ENCODE measurements around the gene CDRT4.

Gene CDRT4

GRCh38 chr17:15469260-15469659 lies 1.8 kb upstream of the CDRT4 start:
- Histone ChIP-seq H3K4me1 (ENCODE audit: control insufficient read depth, insufficient read depth, low read length) (peaks cover 4% of the 10 kb centered on the region), H3K4me3 (ENCODE audit: low read depth, low read length) (no peak overlapping the region), H3K27me3 (ENCODE audit: control insufficient read depth, insufficient read depth, low read length) (no peaks in the 10 kb centered on the region), H3K9ac (ENCODE audit: low read depth, low read length) (no peak overlapping the region), H3K9me3 (ENCODE audit: control insufficient read depth, insufficient read depth, low read length) (no peaks in the 10 kb centered on the region), H3K36me3 (ENCODE audit: control insufficient read depth, insufficient read depth, low read length) (no peaks in the 10 kb centered on the region)

- no peak overlapping the region for H3K9ac ChIP-seq (ENCODE audit: low read depth, low read length)
- H3K36me3 ChIP-seq (ENCODE audit: control insufficient read depth, insufficient read depth, low read length): peaks cover 2% of the 10 kb centered on the region
- no peaks in the 10 kb centered on the region for H3K27me3 ChIP-seq (ENCODE audit: control insufficient read depth, insufficient read depth, low read length)
- H3K4me3 ChIP-seq (ENCODE audit: low read depth, low read length): no peak overlapping the region
- no peaks in the 10 kb centered on the region for H3K9me3 ChIP-seq (ENCODE audit: control insufficient read depth, insufficient read depth, low read length)
- peaks cover 4% of the 10 kb centered on the region for H3K4me1 ChIP-seq (ENCODE audit: control insufficient read depth, insufficient read depth, low read length)
Measured at GRCh38 chr17:15468126-15468525, 705 bp upstream of the CDRT4 start.

- Histone ChIP-seq H3K36me3 (ENCODE audit: control insufficient read depth, insufficient read depth, low read length) (peaks cover 2% of the 10 kb centered on the region), H3K9me3 (ENCODE audit: control insufficient read depth, insufficient read depth, low read length) (no peaks in the 10 kb centered on the region), H3K27me3 (ENCODE audit: control insufficient read depth, insufficient read depth, low read length) (no peaks in the 10 kb centered on the region), H3K4me3 (ENCODE audit: low read depth, low read length) (no peak overlapping the region), H3K9ac (ENCODE audit: low read depth, low read length) (no peak overlapping the region), H3K4me1 (ENCODE audit: control insufficient read depth, insufficient read depth, low read length) (no peaks in the 10 kb centered on the region)
Measured at GRCh38 chr17:15466131-15466530, 1.3 kb downstream of the CDRT4 start.

GRCh38 chr17:15465045-15465701 lies 2.2 kb downstream of the CDRT4 start:
- no peaks in the 10 kb centered on the region for H3K27me3 ChIP-seq (ENCODE audit: control insufficient read depth, insufficient read depth, low read length)
- H3K4me1 ChIP-seq (ENCODE audit: control insufficient read depth, insufficient read depth, low read length): no peaks in the 10 kb centered on the region
- peaks cover 2% of the 10 kb centered on the region for H3K36me3 ChIP-seq (ENCODE audit: control insufficient read depth, insufficient read depth, low read length)
- no peaks in the 10 kb centered on the region for H3K9me3 ChIP-seq (ENCODE audit: control insufficient read depth, insufficient read depth, low read length)
- no peak overlapping the region for H3K4me3 ChIP-seq (ENCODE audit: low read depth, low read length)
- no peak overlapping the region for H3K9ac ChIP-seq (ENCODE audit: low read depth, low read length)

GRCh38 chr17:15464231-15464985 lies 3.0 kb downstream of the CDRT4 start:
- peaks cover 2% of the 10 kb centered on the region for H3K36me3 ChIP-seq (ENCODE audit: control insufficient read depth, insufficient read depth, low read length)
- H3K9me3 ChIP-seq (ENCODE audit: control insufficient read depth, insufficient read depth, low read length): no peaks in the 10 kb centered on the region

GRCh38 chr17:15462976-15463772 lies 4.2 kb downstream of the CDRT4 start:
- no peaks in the 10 kb centered on the region for H3K4me1 ChIP-seq (ENCODE audit: control insufficient read depth, insufficient read depth, low read length)
- no peak overlapping the region for H3K9ac ChIP-seq (ENCODE audit: low read depth, low read length)
- no peaks in the 10 kb centered on the region for H3K9me3 ChIP-seq (ENCODE audit: control insufficient read depth, insufficient read depth, low read length)
- H3K36me3 ChIP-seq (ENCODE audit: control insufficient read depth, insufficient read depth, low read length): peaks cover 2% of the 10 kb centered on the region
- H3K4me3 ChIP-seq (ENCODE audit: low read depth, low read length): no peak overlapping the region
- H3K27me3 ChIP-seq (ENCODE audit: control insufficient read depth, insufficient read depth, low read length): no peaks in the 10 kb centered on the region

More at GRCh38 chr17:15464231-15464985, 3.0 kb downstream of the CDRT4 start:
- Histone ChIP-seq H3K4me1 (ENCODE audit: control insufficient read depth, insufficient read depth, low read length) (no peaks in the 10 kb centered on the region), H3K4me3 (ENCODE audit: low read depth, low read length) (no peak overlapping the region), H3K9ac (ENCODE audit: low read depth, low read length) (no peak overlapping the region), H3K27me3 (ENCODE audit: control insufficient read depth, insufficient read depth, low read length) (no peaks in the 10 kb centered on the region)

- no peaks in the 10 kb centered on the region for H3K36me3 ChIP-seq (ENCODE audit: control insufficient read depth, insufficient read depth, low read length)
- H3K4me3 ChIP-seq (ENCODE audit: low read depth, low read length): no peak overlapping the region
- no peak overlapping the region for H3K9ac ChIP-seq (ENCODE audit: low read depth, low read length)
- no peaks in the 10 kb centered on the region for H3K27me3 ChIP-seq (ENCODE audit: control insufficient read depth, insufficient read depth, low read length)
- H3K4me1 ChIP-seq (ENCODE audit: control insufficient read depth, insufficient read depth, low read length): no peaks in the 10 kb centered on the region
- no peaks in the 10 kb centered on the region for H3K9me3 ChIP-seq (ENCODE audit: control insufficient read depth, insufficient read depth, low read length)
Measured at GRCh38 chr17:15457723-15458094, 9.7 kb downstream of the CDRT4 start.

- H3K36me3 ChIP-seq (ENCODE audit: control insufficient read depth, insufficient read depth, low read length): no peaks in the 10 kb centered on the region
- no peaks in the 10 kb centered on the region for H3K27me3 ChIP-seq (ENCODE audit: control insufficient read depth, insufficient read depth, low read length)
- H3K4me3 ChIP-seq (ENCODE audit: low read depth, low read length): no peak overlapping the region
- no peak overlapping the region for H3K9ac ChIP-seq (ENCODE audit: low read depth, low read length)
- H3K9me3 ChIP-seq (ENCODE audit: control insufficient read depth, insufficient read depth, low read length): no peaks in the 10 kb centered on the region
- H3K4me1 ChIP-seq (ENCODE audit: control insufficient read depth, insufficient read depth, low read length): no peaks in the 10 kb centered on the region
Measured at GRCh38 chr17:15456972-15457722, 10.3 kb downstream of the CDRT4 start.

GRCh38 chr17:15456496-15456895 lies 10.9 kb downstream of the CDRT4 start:
- no peak overlapping the region for H3K4me3 ChIP-seq (ENCODE audit: low read depth, low read length)
- no peak overlapping the region for H3K9ac ChIP-seq (ENCODE audit: low read depth, low read length)

GRCh38 chr17:15454346-15454745 lies 13.1 kb downstream of the CDRT4 start:
- Histone ChIP-seq H3K4me3 (ENCODE audit: low read depth, low read length) (no peak overlapping the region), H3K9me3 (ENCODE audit: control insufficient read depth, insufficient read depth, low read length) (no peaks in the 10 kb centered on the region), H3K27me3 (ENCODE audit: control insufficient read depth, insufficient read depth, low read length) (no peaks in the 10 kb centered on the region), H3K9ac (ENCODE audit: low read depth, low read length) (no peak overlapping the region), H3K4me1 (ENCODE audit: control insufficient read depth, insufficient read depth, low read length) (no peaks in the 10 kb centered on the region), H3K36me3 (ENCODE audit: control insufficient read depth, insufficient read depth, low read length) (no peaks in the 10 kb centered on the region)

More at GRCh38 chr17:15456496-15456895, 10.9 kb downstream of the CDRT4 start:
- no peaks in the 10 kb centered on the region for H3K4me1 ChIP-seq (ENCODE audit: control insufficient read depth, insufficient read depth, low read length)
- no peaks in the 10 kb centered on the region for H3K36me3 ChIP-seq (ENCODE audit: control insufficient read depth, insufficient read depth, low read length)
- H3K9me3 ChIP-seq (ENCODE audit: control insufficient read depth, insufficient read depth, low read length): no peaks in the 10 kb centered on the region
- no peaks in the 10 kb centered on the region for H3K27me3 ChIP-seq (ENCODE audit: control insufficient read depth, insufficient read depth, low read length)

- H3K9me3 ChIP-seq (ENCODE audit: control insufficient read depth, insufficient read depth, low read length): no peaks in the 10 kb centered on the region
- H3K4me1 ChIP-seq (ENCODE audit: control insufficient read depth, insufficient read depth, low read length): no peaks in the 10 kb centered on the region
- H3K36me3 ChIP-seq (ENCODE audit: control insufficient read depth, insufficient read depth, low read length): no peaks in the 10 kb centered on the region
- no peak overlapping the region for H3K4me3 ChIP-seq (ENCODE audit: low read depth, low read length)
- no peak overlapping the region for H3K9ac ChIP-seq (ENCODE audit: low read depth, low read length)
- H3K27me3 ChIP-seq (ENCODE audit: control insufficient read depth, insufficient read depth, low read length): no peaks in the 10 kb centered on the region
Measured at GRCh38 chr17:15453782-15454181, 13.6 kb downstream of the CDRT4 start.

Data from iPS-15b (cell line).